ENCODE measurements around the gene OR9A2. TPM values are rescaled to one million over a fixed set of nuclear protein-coding genes. Genes with fewer than 3 reads are reported as not detected.

OR9A2 gene
- total RNA-seq, 1 experiment from 2014 or later, result not detected

DNA sequence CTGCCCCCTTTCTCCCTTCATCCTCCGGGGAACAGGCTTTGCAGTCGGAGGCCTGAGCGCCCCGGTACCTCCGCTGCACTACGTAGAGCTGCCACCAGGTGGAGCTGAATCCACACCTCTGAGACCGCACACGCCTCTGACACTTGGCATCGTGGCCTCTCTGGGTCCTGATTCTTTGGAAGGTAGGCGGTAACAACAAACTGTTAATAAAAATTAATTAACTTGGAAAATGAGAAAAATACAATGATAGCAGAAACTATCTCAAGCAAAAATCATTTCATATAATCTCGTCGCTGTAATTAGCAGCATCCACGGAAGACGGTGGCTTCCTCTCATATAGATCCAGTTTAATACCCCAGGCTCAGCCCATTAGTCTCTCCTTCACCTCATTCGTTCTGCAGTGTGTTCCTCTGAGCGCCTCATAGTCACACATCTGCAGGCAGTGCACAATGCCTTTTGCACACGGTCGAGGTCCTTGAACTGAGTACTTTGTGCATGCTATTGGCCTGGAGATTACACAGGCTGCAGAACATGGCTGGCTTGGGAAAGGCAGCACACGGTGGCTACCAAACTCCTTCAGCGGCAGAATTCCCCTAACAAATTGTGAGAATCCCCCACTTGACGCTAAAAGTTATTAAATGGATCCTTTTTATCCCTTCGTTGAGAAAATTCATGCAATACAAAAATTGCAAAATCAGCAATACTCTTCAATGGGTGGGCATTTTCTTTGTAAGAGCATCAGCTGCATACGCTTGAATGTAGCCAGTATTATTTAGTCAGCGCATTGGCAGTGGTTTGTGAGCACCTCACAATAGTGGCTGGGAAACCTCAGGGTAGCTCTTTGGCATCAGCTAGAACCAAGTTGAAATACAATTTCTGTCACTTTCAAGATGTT, 18.7 kb downstream of the OR9A2 start:
- Histone ChIP-seq H2AFZ (ENCODE audit: low read length) (no peak overlapping the region), H3K4me2 (ENCODE audit: insufficient read depth, insufficient read length, low read length) (no peak overlapping the region), H3K4me1 (ENCODE audit: insufficient read depth, low read length) (no peaks in the 10 kb centered on the region), H3K23me2 (ENCODE audit: insufficient read length, low read depth, low read length, poor library complexity, severe bottlenecking) (no peaks in the 10 kb centered on the region), H4K20me1 (ENCODE audit: control insufficient read depth, insufficient read depth, insufficient read length) (no peaks in the 10 kb centered on the region), H3K56ac (ENCODE audit: insufficient read length, low read depth, low read length) (no peak overlapping the region), H2AK5ac (ENCODE audit: insufficient read length, low read length) (no peak overlapping the region), H3T11ph (ENCODE audit: low read length) (no peak overlapping the region), H3K79me2 (ENCODE audit: insufficient read depth, low read length) (no peaks in the 10 kb centered on the region), H3K9me3 (ENCODE audit: control insufficient read depth, low read depth, low read length) (no peaks in the 10 kb centered on the region), H2BK5ac (ENCODE audit: insufficient read length, low read length) (no peak overlapping the region), H3K79me1 (ENCODE audit: insufficient read depth, low read depth, low read length, poor library complexity, severe bottlenecking) (no peaks in the 10 kb centered on the region), H3K14ac (ENCODE audit: insufficient read depth, low read length) (no peak overlapping the region), H4K5ac (ENCODE audit: insufficient read length, low read depth, low read length) (no peak overlapping the region), H2BK15ac (ENCODE audit: low read depth, low read length) (no peak overlapping the region), H4K91ac (ENCODE audit: insufficient read length, low read depth, low read length) (no peak overlapping the region), H2BK120ac (ENCODE audit: low read depth, low read length, poor library complexity, severe bottlenecking) (no peak overlapping the region), H3K27ac (ENCODE audit: insufficient read length, low read depth, low read length) (no peak overlapping the region), H3K23ac (ENCODE audit: insufficient read length, low read depth, low read length) (no peak overlapping the region), H2BK20ac (ENCODE audit: low read depth, low read length, poor library complexity, severe bottlenecking) (no peak overlapping the region), H4K8ac (replicated peaks; ENCODE audit: insufficient read length, low read depth, low read length) (no peak overlapping the region), H3K27me3 (ENCODE audit: insufficient read depth, low read length) (no peaks in the 10 kb centered on the region), H3K18ac (ENCODE audit: insufficient read length, low read depth, low read length) (no peak overlapping the region), H3K9ac (ENCODE audit: extremely low read depth, insufficient read length, low read length) (no peak overlapping the region), H3K4ac (ENCODE audit: low read depth, low read length) (no peak overlapping the region), H2BK12ac (ENCODE audit: insufficient read length, low read depth, low read length) (no peak overlapping the region)
- H3K27ac Mint-ChIP-seq, result no peak overlapping the region
- DNase-seq, result peak; percentile 86
- H3K27me3 Mint-ChIP-seq (ENCODE audit: low read depth), result peaks cover 2% of the 10 kb centered on the region
- H3K4me3 Mint-ChIP-seq, result no peak overlapping the region
- WGBS (ENCODE audit: extremely low coverage, insufficient read length, low lambda C conversion rate), result no CpG with 5 or more reads among the region's 24 CpGs
- peaks cover 1 to 6% of the 10 kb centered on the region in 2 experiments; a peak in 2 of 4 replicates for H3K4me1 Mint-ChIP-seq
- no peaks in the 10 kb centered on the region for H3K9me3 Mint-ChIP-seq
- no peaks in the 10 kb centered on the region; a peak in 1 of 7 replicates for H3K36me3 Mint-ChIP-seq (ENCODE audit: insufficient read depth in 1 of 3, low read depth in 3 of 3)
- TF ChIP-seq, protein P1, sequence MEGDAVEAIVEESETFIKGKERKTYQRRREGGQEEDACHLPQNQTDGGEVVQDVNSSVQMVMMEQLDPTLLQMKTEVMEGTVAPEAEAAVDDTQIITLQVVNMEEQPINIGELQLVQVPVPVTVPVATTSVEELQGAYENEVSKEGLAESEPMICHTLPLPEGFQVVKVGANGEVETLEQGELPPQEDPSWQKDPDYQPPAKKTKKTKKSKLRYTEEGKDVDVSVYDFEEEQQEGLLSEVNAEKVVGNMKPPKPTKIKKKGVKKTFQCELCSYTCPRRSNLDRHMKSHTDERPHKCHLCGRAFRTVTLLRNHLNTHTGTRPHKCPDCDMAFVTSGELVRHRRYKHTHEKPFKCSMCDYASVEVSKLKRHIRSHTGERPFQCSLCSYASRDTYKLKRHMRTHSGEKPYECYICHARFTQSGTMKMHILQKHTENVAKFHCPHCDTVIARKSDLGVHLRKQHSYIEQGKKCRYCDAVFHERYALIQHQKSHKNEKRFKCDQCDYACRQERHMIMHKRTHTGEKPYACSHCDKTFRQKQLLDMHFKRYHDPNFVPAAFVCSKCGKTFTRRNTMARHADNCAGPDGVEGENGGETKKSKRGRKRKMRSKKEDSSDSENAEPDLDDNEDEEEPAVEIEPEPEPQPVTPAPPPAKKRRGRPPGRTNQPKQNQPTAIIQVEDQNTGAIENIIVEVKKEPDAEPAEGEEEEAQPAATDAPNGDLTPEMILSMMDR (conservative IDR thresholded peaks at IDR 0.05), result peak; percentile 96

Data from H9 (cell line).